ENCODE data around the gene CHRNA4. TPM values are rescaled to one million over a fixed set of nuclear protein-coding genes. Genes with fewer than 3 reads are reported as not detected.

The CHRNA4 gene
- total RNA-seq, 4 donors from 2014 or later: 0.13 TPM; not detected in 3

DNA sequence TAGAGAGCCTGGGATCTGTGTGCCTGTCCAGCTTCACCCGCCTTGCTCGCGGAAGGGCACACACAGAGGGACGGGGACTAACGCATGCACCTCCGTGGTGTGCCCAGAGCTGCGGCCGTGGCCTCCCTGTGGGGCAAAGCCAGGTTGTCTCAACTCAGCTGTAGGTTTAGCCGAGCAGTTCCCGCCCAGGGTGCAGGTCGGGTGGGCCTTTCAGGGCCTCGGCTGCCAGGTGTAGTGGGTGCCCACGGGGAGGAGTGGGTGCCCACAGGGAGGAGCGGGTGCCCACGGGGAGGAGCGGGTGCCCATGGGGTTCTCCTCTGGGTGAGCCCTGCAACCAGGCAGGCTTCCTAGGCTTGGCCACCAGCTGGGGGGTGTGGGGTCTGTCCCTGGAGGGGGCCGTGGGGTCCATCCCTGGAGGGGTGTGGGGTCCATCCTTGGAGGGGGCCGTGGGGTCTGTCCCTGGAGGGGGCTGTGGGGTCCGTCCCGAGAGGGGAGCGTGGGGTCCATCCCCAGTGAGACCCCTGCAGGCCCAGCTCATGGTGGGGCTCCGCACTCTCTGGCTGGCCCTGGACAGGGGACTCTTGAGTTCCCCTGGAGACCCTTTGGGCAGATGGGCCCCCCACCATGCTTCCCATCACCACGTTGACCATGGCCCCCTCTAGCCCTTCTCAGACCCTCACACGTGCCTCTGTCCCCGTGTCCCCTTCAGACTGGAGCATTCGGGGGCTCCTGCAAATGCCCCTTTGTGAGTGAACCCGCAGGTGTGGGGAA, 37.8 kb upstream of the CHRNA4 start:
- TF ChIP-seq POLR2A (IDR thresholded peaks at IDR 0.05): no peak
- TF ChIP-seq, protein P1, sequence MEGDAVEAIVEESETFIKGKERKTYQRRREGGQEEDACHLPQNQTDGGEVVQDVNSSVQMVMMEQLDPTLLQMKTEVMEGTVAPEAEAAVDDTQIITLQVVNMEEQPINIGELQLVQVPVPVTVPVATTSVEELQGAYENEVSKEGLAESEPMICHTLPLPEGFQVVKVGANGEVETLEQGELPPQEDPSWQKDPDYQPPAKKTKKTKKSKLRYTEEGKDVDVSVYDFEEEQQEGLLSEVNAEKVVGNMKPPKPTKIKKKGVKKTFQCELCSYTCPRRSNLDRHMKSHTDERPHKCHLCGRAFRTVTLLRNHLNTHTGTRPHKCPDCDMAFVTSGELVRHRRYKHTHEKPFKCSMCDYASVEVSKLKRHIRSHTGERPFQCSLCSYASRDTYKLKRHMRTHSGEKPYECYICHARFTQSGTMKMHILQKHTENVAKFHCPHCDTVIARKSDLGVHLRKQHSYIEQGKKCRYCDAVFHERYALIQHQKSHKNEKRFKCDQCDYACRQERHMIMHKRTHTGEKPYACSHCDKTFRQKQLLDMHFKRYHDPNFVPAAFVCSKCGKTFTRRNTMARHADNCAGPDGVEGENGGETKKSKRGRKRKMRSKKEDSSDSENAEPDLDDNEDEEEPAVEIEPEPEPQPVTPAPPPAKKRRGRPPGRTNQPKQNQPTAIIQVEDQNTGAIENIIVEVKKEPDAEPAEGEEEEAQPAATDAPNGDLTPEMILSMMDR (IDR thresholded peaks at IDR 0.05): no peak
- H3K4me3 ChIP-seq (ENCODE audit: low read depth, poor library complexity, severe bottlenecking): no peak overlapping the region
- 79 to 85% methylated on average over 16 to 18 of the region's 27 CpGs for WGBS, 2 donors
- intact Hi-C loops (cut with DNase I; ENCODE audit: low total_unique reads): no loop called here
- DNase-seq (ENCODE audit: low spot score in 2 of 2): no peak

DNA sequence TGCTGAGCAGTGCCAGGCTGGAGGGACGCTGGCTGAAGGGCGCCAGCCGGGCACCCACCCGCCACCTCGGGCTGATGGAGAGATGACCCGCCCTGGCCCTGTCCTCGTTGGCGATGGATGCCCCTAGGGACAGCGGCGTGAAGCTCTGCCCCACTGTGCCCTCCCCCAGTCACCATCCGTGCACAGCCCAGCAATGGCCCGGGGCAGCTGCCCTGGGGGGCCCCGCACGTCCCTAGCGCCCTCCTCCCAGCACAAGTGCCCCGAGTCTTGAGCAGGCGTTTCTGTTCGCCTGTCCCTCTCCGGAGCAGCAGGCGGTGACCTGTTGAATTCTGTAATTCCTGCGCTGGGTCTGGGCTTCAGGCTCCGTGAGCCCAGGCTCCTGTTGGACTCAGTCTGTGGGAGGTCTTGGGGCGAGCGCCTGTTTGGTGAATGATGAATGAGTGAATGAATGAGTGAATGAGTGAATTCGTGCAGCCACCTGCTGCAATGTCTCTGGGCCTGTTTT, 36.8 kb upstream of the CHRNA4 start:
- intact Hi-C loops (cut with DNase I; ENCODE audit: low total_unique reads): no loop called here
- TF ChIP-seq POLR2A (IDR thresholded peaks at IDR 0.05): no peak
- TF ChIP-seq, protein P1 (IDR thresholded peaks at IDR 0.05): no peak
- WGBS, 2 donors: 63 to 67% methylated on average over 22 to 25 of the region's 25 CpGs
- DNase-seq (ENCODE audit: low spot score in 2 of 2): no peak
- no peak overlapping the region for H3K4me3 ChIP-seq (ENCODE audit: low read depth, poor library complexity, severe bottlenecking)

DNA sequence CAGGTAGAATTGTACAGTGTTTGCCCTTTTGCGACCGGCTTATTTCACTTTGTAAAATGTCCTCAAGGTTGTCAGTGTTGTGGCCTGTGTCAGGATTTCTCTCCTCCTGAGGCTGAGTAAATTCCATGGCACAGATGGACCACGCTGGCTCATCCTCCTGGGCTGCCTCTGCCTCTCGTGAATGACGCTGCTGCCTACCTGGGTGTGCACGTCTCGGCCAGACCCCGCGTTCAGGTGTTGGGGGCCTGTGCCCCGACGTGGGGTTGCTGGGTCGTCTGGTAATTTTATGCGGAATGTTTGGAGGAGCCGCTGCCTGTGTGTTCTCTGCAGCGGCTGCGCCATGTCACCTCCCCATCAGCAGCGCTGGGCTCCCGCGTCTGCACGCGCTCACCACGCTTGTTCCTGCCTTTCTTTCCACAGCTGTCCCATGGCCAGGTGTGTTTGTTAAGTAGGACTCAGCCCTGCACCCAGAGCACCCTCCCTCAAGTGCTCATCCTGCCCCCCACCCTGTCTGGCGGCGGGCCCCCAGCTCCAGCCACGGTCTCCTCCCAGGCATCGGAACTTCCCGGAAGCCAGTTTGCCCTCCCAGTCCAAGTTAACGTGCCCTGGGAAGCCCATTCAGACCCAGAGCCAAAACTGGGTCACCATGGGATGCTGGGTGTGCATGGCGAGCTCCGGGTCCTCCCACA, 36.1 kb upstream of the CHRNA4 start:
- TF ChIP-seq, protein P1 (IDR thresholded peaks at IDR 0.05): no peak
- TF ChIP-seq POLR2A (IDR thresholded peaks at IDR 0.05): no peak
- DNase-seq (ENCODE audit: low spot score in 2 of 2): no peak
- H3K4me3 ChIP-seq (ENCODE audit: low read depth, poor library complexity, severe bottlenecking): no peak overlapping the region
- intact Hi-C loops (cut with DNase I; ENCODE audit: low total_unique reads): no loop called here
- WGBS, 2 donors: 79 to 82% methylated on average over 30 of the region's 30 CpGs

DNA sequence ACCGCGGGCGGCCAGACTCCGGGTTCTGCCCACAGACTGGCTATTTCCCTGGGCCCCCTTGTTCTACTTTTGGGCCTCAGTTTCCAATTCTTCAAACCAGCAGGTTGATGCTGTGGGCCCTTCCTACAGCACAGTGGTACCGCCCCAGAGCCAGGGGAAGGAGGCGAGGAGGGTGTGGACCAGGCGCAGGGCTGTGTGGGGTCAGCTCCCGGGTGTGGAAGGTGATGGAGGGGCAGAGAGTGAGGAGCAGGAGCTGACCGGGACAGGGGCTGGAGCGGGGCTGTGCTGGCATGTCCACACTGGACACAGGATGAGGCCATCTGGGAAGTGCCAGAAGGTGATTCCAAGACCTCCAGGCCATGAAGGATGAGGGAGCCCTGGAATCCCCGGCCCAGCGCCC, 35.2 kb upstream of the CHRNA4 start:
- TF ChIP-seq, protein P1 (IDR thresholded peaks at IDR 0.05): no peak
- no peak for DNase-seq (ENCODE audit: low spot score in 2 of 2)
- intact Hi-C loops (cut with DNase I; ENCODE audit: low total_unique reads): no loop called here
- WGBS, 2 donors: 81 to 87% methylated on average over 12 of the region's 12 CpGs
- no peak overlapping the region for H3K4me3 ChIP-seq (ENCODE audit: low read depth, poor library complexity, severe bottlenecking)

DNA sequence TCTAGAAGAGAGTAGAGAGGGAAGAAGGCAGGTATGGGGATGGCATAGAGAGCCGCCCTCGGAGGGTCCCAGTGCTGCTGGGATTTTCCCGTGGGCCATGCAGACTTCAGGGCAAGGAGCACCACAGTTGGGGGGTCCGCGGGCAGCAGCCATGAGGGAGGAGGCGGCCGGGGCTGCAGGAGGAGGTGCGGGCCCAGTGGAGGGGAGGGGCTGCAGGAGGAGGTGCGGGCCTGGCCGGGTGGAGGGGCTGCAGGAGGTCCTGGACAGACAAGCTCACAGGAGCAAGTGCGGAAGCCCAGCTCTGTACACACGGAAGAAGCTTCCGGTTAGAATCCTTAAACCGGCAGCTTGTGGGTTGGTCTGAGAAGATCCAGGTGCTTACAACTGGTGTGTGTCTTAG, 34.6 kb upstream of the CHRNA4 start:
- no peak for DNase-seq (ENCODE audit: low spot score in 2 of 2)
- TF ChIP-seq, protein P1 (IDR thresholded peaks at IDR 0.05): no peak
- no peak for TF ChIP-seq POLR2A (IDR thresholded peaks at IDR 0.05)
- 69 to 71% methylated on average over 14 of the region's 14 CpGs for WGBS, 2 donors
- H3K4me3 ChIP-seq (ENCODE audit: low read depth, poor library complexity, severe bottlenecking): no peak overlapping the region
- intact Hi-C loops (cut with DNase I; ENCODE audit: low total_unique reads): no loop called here
